DOHH2 (cell line): ENCODE measurements around the gene RBX1.

ENCODE experiments used
- CTCF ChIP-seq: fragments of 200-600 bp; sonication (generic); IDR thresholded peaks from one replicate; pipeline ENCODE4 v1.5.1; 2014; ENCODE audit warnings: antibody characterized with exemption, mild to moderate bottlenecking, low read depth, low read length; ENCODE audit not compliant: poor library complexity, severe bottlenecking
- EZH2phosphoT487 ChIP-seq: fragments of 200-600 bp; sonication (generic); IDR thresholded peaks from 2 replicates; pipeline ENCODE4 v1.6.1; 2017; ENCODE audit warnings: borderline replicate concordance, mild to moderate bottlenecking, antibody characterized with exemption, low read length, moderate library complexity, mixed read lengths

GRCh38 chr22:40972587-40972986 is 21.4 kb downstream of the RBX1 start:
- TF ChIP-seq EZH2phosphoT487 (no peak), CTCF (no peak)
